Colonic mucosa (tissue), 4 donors: Measurements from ENCODE around the gene HIPK1. TPM values are rescaled to one million over a fixed set of nuclear protein-coding genes. Genes with fewer than 3 reads are reported as not detected.
A peak's percentile ranks its signal among the peaks of the same experiment; 100 is the strongest.

Source experiments
- DNase-seq: peaks from one replicate; pipeline ENCODE4 v3.0.0-alpha.2; 2020
- H3K27ac ChIP-seq: fragments of 200-600 bp; one replicate; pipeline ENCODE4 v1.8.0; 2021
- H3K27me3 ChIP-seq: fragments of 200-600 bp; one replicate; pipeline ENCODE4 v1.8.0; 2021
- H3K36me3 ChIP-seq: fragments of 200-600 bp; one replicate; pipeline ENCODE4 v1.8.0; 2021
- H3K4me1 ChIP-seq: fragments of 200-600 bp; one replicate; pipeline ENCODE4 v1.8.0; 2021; ENCODE audit warnings: mild to moderate bottlenecking
- H3K4me3 ChIP-seq: fragments of 200-600 bp; one replicate; pipeline ENCODE4 v1.8.0; 2021
- H3K9ac ChIP-seq, 2 donors: one replicate each; pipeline ENCODE4 v1.7.0; 2013; ENCODE audit warnings: control low read depth in 2 of 2, low read depth in 2 of 2, low read length in 2 of 2
- H3K9me3 ChIP-seq: fragments of 200-600 bp; one replicate; pipeline ENCODE4 v1.8.0; 2021
- CTCF ChIP-seq: fragments of 200-600 bp; IDR thresholded peaks from one replicate; pipeline ENCODE4 v1.8.0; 2022; ENCODE audit warnings: antibody characterized with exemption, mild to moderate bottlenecking
- intact Hi-C: fragments of 100-400 bp; cut with DNase I; formaldehyde crosslinking; loops from one replicate; pipeline ENCODE4 v1.14.1; 2022
- total RNA-seq, 2 donors: library from RNA; stranded (reverse); fragmentation: NEBNext Ultra II Directional in 1 of 2; extraction: Animal tissue kit (Norgen Biotek cat#: 25700) in 1 of 2; gene quantifications; one replicate each; pipeline ENCODE4 v1.2.1, GENCODE V29; 2021
- donor health status: healthy.
- donor health status: DM: no; HTN: no; CAD: no.
- donor health status: DM: no; HTN: no; CAD: no.

The HIPK1 gene
- 10 to 100 TPM; 61.2 to 91.2 TPM for total RNA-seq

- H3K27me3 ChIP-seq, result no peaks in the 10 kb centered on the region
- intact Hi-C loops, result loop anchor here (2.0 kb wide), 1 partner anchor 24 kb away; the partner anchor contains the start of genes AP4B1 and DCLRE1B
- no peaks in the 10 kb centered on the region for H3K36me3 ChIP-seq
- H3K4me1 ChIP-seq, result peaks cover under 1% of the 10 kb centered on the region
- peak within 1 kb of the TSS; percentile 96 for H3K27ac ChIP-seq
- no peak for TF ChIP-seq CTCF
- peak within 1 kb of the TSS; percentile 87 to 100 for H3K9ac ChIP-seq
- peak; percentile 95 for DNase-seq
- no peaks in the 10 kb centered on the region for H3K9me3 ChIP-seq
- H3K4me3 ChIP-seq, result peak within 1 kb of the TSS; percentile 86
These were observed at the start of gene HIPK1 for GRCh38 chr1:113928941-113929749. Gene HIPK1, plus strand, starts transcription at chr1:113929324.

- Histone ChIP-seq H3K4me1 (no peaks in the 10 kb centered on the region), H3K36me3 (no peaks in the 10 kb centered on the region), H3K27me3 (no peaks in the 10 kb centered on the region), H3K27ac (no peak overlapping the region), H3K9ac (no peak overlapping the region), H3K4me3 (no peak overlapping the region), H3K9me3 (no peaks in the 10 kb centered on the region)
- no peak for DNase-seq
- no peak for TF ChIP-seq CTCF
- intact Hi-C loops, result no loop called here
These were observed 49.4 kb upstream of the HIPK1 start for GRCh38 chr1:113879739-113880038.

- H3K9ac ChIP-seq, result peak overlapping the region in 1 of 2 donors; percentile 26
- no peak for DNase-seq
- intact Hi-C loops, result no loop called here
- H3K4me3 ChIP-seq, result no peak overlapping the region
- H3K4me1 ChIP-seq, result no peaks in the 10 kb centered on the region
- H3K27me3 ChIP-seq, result no peaks in the 10 kb centered on the region
- no peak overlapping the region for H3K27ac ChIP-seq
- TF ChIP-seq CTCF, result no peak
- H3K36me3 ChIP-seq, result no peaks in the 10 kb centered on the region
- H3K9me3 ChIP-seq, result no peaks in the 10 kb centered on the region
These were observed 47.5 kb upstream of the HIPK1 start for GRCh38 chr1:113881661-113882060.

- Histone ChIP-seq H3K4me1 (no peaks in the 10 kb centered on the region), H3K36me3 (no peaks in the 10 kb centered on the region), H3K9me3 (no peaks in the 10 kb centered on the region), H3K9ac (peak overlapping the region in 1 of 2 donors; percentile 73), H3K27ac (peak overlapping the region; percentile 81), H3K4me3 (peak overlapping the region; percentile 36), H3K27me3 (no peaks in the 10 kb centered on the region)
- TF ChIP-seq CTCF, result no peak
- peak; percentile 59 for DNase-seq
- intact Hi-C loops, result no loop called here
These were observed 42.4 kb upstream of the HIPK1 start for GRCh38 chr1:113886417-113887401.

- intact Hi-C loops, result no loop called here
- Histone ChIP-seq H3K36me3 (no peaks in the 10 kb centered on the region), H3K4me3 (peak within 1 kb of the TSS; percentile 36), H3K27me3 (no peaks in the 10 kb centered on the region), H3K27ac (peak within 1 kb of the TSS; percentile 81), H3K9me3 (no peaks in the 10 kb centered on the region), H3K4me1 (no peaks in the 10 kb centered on the region), H3K9ac (peak within 1 kb of the TSS in 1 of 2 donors; percentile 73)
- DNase-seq, result peak; percentile 62
- TF ChIP-seq CTCF, result no peak
These were observed 41.5 kb upstream of the HIPK1 start, which contains the start of gene BCL2L15 for GRCh38 chr1:113887402-113888175. Gene BCL2L15, minus strand, starts transcription at chr1:113887581. Its CDS starts 206 bp downstream, at chr1:113887375.
